ENCODE measurements around the gene BRD1.
"Not testable (repeated sequence)": the region's sequence is repeated elsewhere in the genome, so short reads cannot be mapped to it uniquely, and the experiment has no call there.

The BRD1 gene

DNA sequence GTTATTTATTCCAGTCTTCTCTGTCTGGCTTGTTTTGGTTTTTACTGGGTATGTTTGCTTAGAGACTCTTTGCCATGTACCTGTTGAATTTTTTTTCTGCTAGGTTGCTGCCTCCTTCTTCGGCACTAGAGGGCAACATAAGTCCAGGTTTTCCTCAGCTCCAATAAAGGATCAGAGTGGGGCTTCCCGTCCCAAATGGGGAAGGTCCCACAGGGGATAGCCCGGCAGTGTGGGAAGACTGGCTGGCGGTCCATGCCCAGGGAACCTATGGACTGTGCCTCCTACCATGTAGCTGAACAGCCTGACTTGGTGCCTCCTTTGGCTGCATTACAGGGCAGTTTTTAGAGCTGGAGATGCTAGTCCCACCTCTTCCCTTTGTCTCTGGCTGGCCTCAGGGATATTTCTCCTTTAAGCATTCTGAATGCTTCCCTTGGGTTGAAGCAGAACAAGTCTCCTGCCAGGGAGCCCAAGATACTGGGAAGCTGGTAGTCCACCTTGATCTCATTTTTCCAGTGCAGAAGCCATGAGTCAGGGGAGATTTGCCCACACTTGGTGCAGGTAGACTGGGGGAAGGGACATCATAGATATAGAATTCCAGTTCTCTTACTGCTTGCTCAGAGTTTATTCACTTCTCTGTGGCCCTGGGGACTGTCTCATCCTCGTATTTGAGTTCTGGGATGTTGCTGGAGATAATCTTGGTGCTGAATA is 60.2 kb downstream of the BRD1 start:
- DNase-seq: peak; percentile 7

DNA sequence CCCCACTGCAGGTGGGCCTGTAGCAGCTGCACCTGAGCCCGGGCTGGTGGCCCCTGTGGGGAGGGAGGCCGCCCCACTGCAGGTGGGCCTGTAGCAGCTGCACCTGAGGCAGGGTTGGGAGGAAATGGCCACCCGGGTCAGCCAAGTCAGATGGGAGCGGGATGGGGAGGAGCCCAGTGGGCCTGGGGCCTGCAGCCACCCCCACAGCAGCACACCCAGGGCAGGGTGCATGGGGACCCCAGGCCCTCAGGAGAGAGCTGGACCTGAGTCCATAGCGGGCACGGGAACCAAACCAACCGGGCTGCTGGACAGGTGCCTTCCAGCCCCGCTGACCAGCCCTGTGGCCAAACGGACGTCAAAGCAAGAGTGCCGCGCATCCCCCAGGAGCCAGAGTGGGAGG is 61.7 kb downstream of the BRD1 start:
- DNase-seq: no peak

DNA sequence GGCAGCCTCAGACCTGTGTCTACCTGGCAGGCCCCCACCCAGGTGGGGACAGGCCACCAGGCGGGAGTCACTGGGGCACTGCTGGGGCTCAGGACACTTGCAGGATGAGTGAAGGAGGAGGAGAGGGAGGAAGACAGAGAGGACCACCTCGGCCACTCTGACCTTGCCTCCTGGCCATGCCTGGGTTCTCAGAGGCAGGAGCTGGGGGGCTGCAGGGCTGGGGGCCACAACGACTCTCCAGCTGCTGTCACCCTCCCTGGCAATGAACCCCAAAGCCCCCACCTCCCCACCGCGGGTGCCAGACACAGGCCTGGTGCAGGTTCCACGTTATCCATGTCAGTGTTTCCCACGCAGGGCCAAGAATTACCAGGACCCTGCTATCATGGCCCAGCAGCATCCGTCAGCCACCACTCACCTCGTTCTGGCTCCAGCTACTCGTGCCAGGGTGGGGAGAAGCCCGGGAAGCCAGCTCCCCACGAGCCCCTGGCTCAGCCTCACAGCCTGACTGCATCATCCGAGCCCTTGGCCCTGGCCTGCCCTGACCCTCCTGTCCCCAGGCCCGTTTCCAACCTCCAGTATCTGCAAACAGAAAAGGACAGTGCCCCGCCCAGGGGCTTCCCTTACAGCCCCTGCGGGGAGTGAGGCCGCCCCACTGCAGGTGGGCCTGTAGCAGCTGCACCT is 62.4 kb downstream of the BRD1 start:
- DNase-seq: no peak

DNA sequence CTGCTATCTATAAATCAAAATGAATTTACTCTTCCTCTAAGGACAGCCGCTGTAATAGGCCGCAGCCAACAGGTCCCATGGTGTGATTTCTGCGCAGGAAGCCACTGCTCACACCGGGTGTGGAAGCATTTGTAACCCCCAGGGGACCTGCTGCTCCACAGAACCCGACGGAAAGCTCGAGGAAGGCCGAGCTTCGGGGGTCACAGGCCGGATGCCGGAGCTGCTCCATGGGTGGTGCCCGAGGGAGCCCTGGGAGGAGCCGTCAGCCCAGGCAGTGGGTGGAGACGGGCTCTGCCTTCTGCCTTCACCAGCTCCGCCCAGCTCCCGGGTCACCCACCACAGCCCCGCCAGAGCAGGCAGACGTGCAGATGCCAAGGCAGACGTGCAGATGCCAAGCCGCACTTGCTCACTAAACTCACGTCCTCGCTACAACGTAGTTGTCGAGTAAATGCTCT is 63.5 kb downstream of the BRD1 start:
- no peak for DNase-seq

DNA sequence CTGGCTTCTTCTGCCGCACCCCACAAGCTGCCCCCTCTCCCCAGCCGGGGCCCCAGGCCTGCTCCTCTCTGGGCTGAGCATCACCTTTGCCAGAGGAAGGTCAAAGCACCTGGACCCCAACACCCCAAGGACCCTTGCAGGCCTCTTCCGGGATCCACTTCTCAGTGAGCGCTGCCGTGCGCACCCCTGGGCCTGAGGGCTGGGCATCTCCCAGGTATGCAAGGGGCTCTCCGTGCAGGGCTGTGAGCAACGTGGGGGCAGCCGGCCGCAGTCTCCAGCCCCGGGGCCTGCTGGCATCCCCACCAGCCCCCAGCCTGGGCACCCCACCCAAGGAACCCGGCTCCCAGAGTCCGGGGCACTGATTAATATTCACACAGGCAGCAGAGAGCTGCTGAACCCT is 64.0 kb downstream of the BRD1 start:
- no peak for DNase-seq

- DNase-seq: no peak
Observed at GRCh38 chr22:49763138-49763537, 64.5 kb downstream of the BRD1 start.

GRCh38 chr22:49762571-49762970 is 65.1 kb downstream of the BRD1 start:
- DNase-seq: not testable (repeated sequence)

- DNase-seq: no peak
Observed at GRCh38 chr22:49761836-49762235, 65.8 kb downstream of the BRD1 start.

DNA sequence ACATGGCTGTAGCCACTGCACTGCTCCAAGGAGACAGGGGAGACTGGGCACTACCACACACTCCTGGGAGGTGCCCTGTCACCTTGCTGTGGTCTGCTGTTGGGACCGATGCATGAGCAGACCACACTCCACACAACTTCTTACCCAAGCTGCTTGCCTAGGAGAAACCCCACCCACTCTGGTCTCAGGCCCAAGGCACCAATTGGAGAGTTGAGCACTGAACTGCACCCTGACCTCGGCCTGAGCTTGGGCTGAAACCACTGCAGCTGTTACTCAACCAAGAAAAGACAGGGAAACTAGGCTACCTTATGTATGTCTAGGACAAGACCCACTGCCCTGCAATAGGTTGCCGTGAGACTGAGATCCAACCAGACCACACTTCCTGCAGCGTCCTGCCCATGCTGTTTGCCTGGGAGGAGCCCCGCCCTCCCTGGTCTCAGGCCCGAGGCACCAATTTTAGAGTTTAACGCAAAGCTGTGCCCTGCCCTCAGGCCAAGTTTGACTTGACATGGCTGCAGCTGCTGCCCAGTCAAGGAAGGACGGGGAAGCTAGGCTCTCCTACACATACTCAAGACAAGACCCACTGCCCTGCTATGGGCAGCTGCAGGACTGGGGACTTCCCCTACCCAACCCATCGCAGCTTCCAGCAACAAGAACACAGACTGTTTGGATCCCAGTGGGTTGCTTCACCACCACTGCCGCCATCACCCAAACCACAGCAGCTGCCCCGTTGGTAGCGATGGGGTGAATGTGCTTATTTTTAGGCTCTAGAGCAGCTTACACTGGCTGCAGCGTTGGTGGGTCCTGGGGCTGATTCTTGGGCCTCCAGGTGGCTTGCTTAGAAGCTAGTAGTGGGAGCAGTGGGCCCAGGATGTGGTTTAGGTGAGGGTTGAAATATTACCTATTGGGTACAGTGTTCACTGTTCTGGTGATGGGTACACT is 66.8 kb downstream of the BRD1 start:
- DNase-seq: no peak

DNA sequence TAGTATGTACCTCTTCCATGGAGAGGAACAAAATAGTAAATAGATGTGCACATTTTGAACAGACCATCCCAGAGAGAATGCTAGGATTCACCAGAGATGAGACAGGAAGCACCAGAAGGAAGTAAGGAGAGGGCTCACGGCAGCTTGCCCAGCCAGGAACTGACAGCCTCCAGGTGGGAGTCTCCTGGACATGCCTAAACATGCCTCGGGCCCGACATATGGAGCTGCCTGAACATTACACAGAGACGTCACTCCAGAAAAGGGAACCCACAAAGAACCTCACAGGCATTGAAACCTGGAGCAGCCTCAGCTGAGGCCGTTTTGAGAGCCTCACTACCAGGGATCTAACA is 67.4 kb downstream of the BRD1 start:
- no peak for DNase-seq

GRCh38 chr22:49756676-49757075 is 71.0 kb downstream of the BRD1 start:
- no peak for DNase-seq

DNA sequence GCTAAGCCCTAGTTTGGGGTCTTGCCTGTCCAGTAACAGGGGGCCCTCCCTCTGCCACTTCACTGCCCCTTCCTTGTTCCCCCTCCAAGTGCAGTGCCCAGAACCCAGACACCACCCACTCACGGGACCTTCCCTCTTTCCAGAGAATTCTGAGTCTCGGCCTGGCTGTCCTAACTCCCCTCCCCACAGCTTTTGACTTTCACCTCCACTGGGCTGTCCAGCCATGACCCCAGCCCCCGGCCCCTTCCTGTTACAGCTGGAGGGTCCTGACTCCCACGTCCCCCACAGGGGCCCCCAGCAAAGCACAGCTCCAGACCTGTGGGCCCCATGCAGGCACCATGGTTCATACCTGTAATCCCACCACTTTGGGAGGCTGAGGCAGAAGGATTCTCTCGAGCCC is 71.5 kb downstream of the BRD1 start:
- DNase-seq: no peak

DNA sequence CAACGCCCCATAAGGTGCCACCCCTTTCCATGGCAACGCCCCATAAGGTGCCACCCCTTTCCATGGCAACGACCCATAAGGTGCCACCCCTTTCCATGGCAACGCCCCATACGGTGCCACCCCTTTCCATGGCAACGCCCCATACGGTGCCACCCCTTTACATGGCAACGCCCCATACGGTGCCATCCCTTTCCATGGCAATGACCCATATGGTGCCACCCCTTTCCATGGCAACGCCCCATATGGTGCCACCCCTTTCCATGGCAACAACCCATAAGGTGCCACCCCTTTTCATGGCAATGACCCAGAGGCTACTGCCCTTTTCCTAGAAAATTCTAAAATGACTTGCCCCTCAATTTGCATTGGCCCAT is 72.1 kb downstream of the BRD1 start:
- no peak for DNase-seq

GRCh38 chr22:49754696-49755630 is 72.7 kb downstream of the BRD1 start:
- DNase-seq: no peak

DNA sequence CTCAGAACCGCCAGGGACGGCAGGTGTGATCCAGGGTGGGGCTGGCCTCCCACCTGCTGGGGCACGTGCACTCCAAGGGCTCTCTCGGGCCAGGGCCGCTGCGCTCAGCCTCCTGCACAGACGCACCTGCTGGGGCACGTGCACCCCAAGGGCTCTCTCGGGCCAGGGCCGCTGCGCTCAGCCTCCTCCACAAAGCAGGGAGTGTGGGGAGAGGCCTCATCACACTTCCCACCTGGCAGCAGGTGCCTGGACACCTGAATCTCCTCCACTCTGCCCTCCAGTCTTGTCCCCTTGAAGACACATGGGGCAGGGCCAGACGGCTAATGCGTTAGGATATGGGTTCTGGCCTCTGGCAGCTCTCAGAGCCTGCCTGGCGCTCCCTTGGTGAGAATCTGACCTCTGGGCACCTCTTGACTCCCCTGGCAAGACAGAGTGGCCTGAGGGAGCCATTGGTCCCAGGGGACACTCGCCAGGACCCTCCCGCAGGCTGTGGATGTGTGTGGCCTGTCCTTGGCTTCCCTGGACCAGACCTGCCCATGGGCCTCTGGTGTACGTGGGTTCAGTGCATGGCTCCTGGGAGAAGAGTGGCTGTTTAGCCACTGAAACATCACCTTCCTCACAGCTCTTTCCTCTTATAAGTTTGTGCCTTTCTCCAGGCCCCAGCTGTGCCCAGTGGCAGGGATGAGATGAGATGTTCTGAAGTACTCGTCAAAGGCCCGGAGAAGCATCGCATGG is 73.5 kb downstream of the BRD1 start:
- DNase-seq: no peak

GRCh38 chr22:49753276-49753890 is 74.3 kb downstream of the BRD1 start:
- no peak for DNase-seq

DNA sequence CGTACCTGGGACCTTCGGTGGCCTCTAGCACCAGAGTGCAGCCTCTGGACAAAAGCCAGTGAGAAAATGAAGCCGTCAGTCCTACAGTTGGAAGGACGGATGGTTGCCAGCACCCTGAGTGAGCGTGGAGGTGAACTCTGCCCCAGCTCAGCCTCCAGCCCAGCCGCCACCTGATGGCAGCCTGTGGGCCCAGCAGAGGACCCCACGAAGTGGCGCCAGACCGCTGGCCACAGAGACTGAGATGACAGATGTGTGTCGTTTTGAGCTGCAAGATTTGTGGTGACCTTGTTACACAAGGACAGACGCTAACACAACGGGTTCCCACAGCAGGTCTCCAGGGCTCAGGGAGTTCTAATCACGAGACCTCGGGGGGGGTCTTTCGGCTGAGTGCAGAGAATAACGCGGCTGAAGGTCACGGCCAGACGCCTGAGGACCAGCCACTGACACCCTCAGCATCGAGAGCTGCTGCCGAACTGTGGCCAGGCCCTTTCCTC is 75.0 kb downstream of the BRD1 start:
- no peak for DNase-seq

DNA sequence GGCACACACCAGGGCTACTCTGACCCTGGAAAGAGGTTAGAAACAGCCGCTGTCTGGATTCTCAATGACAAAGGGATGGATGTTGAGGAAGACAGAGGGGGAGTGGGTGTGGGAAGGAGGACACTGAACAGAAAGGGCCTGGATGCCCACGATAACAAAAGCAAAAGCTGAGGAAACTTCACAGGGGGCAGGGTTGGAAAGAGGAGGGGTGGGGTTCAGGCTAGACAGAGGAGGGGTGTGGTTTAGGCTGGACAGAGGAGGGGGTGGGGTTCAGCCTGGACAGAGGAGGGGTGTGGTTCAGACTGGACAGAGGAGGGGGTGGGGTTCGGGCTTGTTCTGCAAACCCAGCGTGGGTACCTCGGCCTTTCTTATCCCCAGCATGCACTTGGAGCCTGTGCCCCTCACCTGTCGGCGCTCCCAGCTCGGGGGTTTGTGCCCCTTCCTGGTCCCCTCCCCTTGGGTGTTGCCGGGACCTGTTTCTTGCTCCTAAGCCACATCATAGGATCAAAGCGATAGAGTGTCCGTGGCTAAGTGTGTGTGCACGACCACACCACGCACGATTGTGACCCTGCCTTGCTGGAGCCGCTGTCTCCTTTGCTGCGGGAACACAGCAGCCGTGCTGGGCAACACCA is 75.6 kb downstream of the BRD1 start:
- DNase-seq: no peak

GRCh38 chr22:49751318-49751965 is 76.2 kb downstream of the BRD1 start:
- DNase-seq: no peak

DNA sequence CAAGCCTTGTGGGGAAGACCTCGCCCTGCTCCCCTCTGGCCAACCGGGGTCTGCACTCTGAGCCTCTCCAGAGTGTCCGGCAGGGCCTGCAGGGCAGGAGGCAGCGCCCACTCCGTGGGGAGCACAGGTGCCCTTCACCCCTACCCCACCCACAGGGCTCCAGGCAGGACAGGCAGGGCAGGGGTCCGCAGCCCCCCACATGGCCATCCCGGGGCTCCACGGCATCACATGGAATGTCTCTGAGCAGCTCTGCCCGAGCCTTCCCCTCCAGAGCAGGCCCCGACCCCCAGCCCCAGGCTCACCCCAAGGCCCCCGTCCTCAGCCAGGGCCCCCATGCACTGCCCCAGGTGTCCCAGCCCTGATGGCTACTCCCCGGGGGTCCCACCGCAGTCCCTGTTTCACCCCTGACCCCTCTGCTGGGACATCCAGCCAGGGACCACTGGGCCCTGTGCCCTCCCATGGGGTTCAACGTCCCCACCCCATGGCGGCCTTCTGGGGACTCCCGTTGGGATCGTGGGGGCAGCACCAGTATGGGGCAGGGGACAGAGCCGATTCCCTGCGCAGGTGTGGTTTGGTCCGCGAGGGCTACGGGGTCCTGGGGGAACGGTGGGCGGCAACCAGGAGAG is 77.7 kb downstream of the BRD1 start:
- no peak for DNase-seq

Measured in activated effector memory CD4-positive, alpha-beta T cell treated with Interleukin-2 at 50 U/mL for 16 hours (primary cell).